Umbilical cord (tissue), 2 donors: ENCODE data around the gene DOCK4. TPM values are rescaled to one million over a fixed set of nuclear protein-coding genes. Genes with fewer than 3 reads are reported as not detected.

Source experiments
- DNase-seq: peaks from one replicate; pipeline ENCODE4 v3.0.0-alpha.2; 2015; ENCODE audit warnings: low spot score
- total RNA-seq: library from RNA; depleted of rRNA; stranded (reverse); fragments of >200 nt; gene quantifications from one replicate; pipeline ENCODE4 v1.2.3, GENCODE V29; 2014; ENCODE audit warnings: low replicate concordance; ENCODE audit not compliant: insufficient read depth

DOCK4 gene
- total RNA-seq, 1 donor from 2014 or later, result 7.7 TPM

DNA sequence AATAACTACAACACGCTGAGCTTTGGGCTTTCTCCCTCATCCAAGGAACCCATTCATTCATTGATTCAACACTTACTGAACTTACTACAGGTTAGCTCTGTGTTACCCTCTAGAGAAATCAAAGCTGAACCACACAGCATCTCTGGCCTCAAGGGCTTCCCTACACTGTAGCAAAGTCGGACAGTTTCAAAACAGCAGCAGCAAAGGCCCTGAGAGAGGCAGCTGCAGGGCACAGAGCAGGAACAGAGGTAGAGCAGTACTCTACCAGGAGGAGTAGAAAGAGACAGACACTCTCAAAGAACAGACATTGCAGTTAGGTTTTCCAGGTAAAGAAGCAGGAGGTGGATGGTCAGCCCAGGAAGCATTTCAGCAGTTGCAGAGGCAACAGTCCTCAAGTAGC lies 16.1 kb downstream of the DOCK4 start:
- no peak for DNase-seq

DNA sequence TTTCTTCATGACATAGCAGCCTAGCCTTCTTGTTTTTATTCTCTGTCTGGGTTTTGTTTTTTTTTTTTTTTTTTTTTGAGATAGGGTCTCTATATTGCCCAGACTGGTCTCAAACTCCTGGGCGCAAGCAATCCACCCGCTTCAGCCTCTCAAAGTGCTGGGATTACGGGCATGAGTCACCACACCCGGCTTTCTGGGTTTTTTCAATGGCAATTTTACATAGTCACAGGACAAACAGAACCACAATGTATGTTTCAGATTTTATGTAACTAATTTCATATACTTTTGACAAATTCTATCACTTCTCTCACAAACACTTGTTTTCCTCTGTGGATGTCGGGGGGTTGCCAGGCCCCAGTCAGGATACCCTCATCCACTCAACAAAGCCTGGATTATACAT lies 16.5 kb downstream of the DOCK4 start:
- no peak for DNase-seq

GRCh38 chr7:112188257-112188656 lies 17.9 kb downstream of the DOCK4 start:
- DNase-seq, result no peak

DNA sequence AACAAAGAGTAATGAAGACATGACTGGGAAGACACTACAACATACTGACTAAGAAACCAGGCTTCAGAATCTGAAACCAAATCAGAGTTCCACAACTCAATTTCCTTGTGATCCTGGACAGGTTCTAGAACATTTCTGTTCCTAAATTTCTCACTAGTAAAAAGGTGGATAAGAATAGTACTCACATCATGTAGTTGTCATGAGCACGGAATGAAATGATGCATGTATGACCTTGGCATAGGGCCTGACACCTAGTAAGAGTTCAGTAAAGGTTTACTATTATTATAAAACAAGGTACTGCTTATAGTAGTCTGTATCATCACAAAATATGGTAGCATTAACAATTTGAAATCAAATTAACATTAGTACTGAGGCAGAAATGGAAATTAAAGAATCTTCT lies 19.9 kb downstream of the DOCK4 start:
- DNase-seq, result no peak

DNA sequence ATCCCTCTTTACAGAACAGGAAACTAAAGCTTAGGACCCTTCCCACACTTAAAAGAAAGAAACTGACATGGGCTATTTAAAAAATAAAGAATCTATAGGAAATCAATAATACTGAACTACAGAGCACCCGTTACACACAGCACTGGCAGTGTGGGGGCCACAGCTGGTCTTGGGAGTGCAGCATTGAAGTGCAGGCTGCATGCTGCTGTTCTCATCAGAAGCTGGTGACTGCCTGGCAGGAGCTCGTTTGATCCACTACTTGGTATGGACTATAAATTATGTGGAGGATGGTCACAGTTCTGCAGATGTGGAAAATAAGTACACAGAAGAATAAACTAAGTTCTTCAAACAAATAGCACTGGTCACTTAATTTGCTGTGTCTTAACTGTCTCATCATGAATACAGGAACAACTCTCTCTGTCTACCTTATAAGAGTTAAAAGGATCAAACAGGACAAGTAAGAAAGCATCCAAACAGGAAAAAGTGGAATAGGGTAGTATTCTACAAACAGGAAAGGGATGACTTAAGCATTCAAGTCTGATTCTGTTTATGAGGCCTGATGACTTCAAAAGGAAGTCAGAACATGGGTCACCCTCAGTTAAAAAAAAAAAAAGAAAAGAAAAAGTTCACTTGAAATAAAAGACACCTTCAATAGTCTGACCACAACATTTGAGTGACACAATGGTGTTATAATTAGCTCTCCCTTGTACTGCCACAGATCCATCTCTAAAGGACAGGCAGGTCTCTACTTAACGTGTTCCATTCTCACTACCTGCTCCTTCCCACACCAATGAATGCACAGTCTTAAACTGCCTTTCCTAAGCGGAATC lies 21.0 kb downstream of the DOCK4 start:
- no peak for DNase-seq

GRCh38 chr7:112184455-112184854 lies 21.7 kb downstream of the DOCK4 start:
- no peak for DNase-seq

GRCh38 chr7:112183266-112183665 lies 22.9 kb downstream of the DOCK4 start:
- no peak for DNase-seq

GRCh38 chr7:112182749-112183148 lies 23.4 kb downstream of the DOCK4 start:
- no peak for DNase-seq

- no peak for DNase-seq
Observed at GRCh38 chr7:112180223-112180622, 26.0 kb downstream of the DOCK4 start.

GRCh38 chr7:112176693-112177415 lies 29.3 kb downstream of the DOCK4 start:
- no peak for DNase-seq

- no peak for DNase-seq
Observed at GRCh38 chr7:112176241-112176640, 30.0 kb downstream of the DOCK4 start.

DNA sequence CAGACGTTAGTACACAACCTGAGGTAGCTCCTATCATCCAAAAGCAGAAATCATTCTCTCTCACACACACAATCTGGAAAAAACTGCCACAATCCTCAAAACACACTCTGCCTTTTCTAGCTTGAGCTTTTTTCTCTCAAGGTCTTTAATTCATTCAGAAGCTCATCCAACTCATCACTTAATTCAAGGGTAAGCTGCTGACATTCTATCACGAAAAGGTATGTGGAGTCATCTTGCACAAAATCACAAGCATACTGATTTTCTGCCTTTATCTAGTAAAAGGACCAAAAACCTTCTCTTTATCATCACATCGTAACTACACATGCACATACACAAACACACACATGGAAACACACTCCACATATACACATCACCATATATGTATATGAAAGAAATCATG lies 32.0 kb downstream of the DOCK4 start:
- DNase-seq, result no peak

- DNase-seq, result no peak
Observed at GRCh38 chr7:112173568-112173905, 32.7 kb downstream of the DOCK4 start.

DNA sequence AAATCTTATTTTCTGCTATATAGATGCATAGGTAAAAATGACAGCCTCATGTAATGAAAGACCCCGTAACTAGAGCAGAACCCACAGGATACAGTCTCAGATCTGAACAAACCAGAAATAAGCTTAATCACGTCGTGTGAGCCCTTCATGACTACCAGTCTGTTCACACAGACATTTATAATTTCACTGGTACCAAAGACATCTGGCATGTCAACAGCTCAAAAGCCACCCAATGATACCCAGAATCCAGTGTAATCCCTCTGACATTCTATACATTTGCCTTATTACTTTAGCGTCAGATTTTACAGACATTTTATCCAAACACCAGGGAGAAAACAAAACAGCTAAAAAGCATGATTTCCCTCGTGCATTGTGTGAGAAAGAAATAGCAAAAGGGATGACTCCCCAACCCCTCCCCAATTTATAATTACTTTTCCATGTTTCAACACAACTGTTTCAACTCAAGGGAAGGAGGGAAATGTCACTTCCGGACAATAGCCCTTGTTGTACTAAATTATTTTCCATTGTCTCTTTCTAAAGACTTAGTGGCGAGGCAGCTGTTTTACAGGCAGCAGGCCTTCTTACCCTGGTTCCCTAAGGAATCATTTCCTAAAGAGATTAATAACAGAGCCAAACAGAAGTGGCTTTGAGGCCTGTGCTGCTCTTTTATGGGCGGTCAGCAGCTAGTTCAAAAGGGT lies 33.2 kb downstream of the DOCK4 start:
- no peak for DNase-seq

DNA sequence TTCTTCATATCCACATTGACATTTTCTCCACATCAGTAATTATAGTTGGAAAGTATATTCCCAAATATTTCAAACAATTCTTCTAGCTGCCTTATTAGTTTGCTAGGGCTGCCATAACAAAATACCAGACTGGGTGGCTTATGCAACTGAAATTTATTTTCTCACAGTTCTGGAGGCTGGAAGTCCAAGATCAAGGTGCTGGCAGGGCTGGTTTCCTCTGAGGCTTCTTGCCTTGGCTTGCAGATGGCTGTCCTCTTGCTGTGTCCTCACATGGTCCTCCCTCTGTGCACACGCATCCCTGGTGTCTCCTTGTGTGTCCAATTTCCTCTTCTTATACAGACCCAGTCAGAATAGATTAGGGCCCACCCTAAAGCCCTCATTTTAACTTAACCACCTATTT lies 34.5 kb downstream of the DOCK4 start:
- DNase-seq, result no peak

GRCh38 chr7:112168915-112169314 lies 37.3 kb downstream of the DOCK4 start:
- DNase-seq, result no peak

GRCh38 chr7:112167147-112167546 lies 39.1 kb downstream of the DOCK4 start:
- no peak for DNase-seq

DNA sequence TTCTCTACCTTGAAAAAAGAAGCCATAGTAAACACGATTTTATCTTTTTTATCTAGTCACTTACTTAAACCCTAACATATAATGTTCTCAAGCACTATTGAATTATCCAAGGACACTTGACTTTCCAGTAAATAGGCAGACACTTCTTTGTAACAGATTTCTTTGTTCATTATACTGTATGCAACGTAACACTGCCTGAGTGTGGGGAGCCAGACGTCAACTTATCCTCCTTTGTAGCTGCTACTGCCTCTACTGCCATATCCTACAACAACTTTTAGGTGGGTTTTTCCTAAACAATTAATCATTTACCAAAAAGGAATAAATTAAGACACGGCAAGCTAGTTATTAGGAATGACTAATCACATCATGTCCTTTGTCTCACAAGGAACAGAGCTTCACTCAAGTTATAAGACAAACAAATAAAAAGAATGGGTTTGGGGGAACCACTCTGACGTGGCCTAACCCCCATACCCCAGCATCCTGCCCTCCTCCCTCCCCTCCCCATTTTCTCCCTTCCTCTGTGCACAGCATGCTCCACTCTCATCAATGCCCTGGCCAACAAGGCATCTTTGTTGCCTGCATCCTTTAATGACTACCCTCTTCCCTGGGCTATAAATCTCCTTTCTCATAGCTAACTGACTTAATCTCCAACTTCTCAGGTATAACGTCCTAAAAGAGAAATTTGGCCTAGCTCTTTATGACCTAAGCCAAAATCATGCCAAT lies 43.3 kb downstream of the DOCK4 start:
- DNase-seq, result no peak

GRCh38 chr7:112162142-112162766 lies 43.9 kb downstream of the DOCK4 start:
- no peak for DNase-seq

DNA sequence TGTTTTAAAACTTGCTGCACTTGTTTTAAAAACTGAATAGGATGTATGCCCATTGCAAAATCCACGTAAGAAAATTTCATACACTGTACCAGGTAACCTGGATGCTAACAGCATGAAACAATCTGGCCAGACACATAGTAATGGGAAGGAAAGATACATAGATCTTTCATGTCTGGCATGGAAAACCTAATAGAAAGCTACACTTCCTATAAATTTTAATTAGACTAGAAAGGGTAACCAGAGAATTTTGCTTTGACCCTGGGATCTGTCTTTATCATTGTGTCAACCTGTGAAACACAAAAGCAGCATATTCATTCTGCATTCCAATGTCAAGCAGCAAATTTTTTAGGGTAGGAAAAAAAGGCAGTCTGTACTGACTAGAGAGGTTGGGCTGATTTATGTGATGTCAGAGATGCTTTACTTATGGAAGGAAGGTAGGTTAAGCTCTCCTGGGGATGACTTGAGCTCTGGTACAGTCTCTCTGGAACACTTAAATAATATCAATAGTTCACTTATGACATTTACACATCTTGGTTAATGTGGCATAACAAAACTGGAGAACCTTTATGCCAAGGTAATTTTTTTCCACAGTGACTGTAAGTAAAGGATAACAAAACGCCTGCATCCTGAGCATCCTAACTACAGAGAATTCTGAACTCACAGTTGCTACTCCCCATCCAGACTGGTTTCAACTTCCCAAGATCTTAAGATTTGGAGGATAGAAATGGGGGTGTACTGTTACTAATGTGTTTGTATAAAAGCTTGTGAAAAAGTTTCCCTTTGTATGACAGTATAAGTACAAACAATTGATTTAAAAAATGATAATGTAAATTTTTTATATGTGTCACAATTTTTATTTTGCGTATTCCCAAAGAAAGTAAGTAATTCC lies 44.7 kb downstream of the DOCK4 start:
- DNase-seq, result peak; percentile 40

DNA sequence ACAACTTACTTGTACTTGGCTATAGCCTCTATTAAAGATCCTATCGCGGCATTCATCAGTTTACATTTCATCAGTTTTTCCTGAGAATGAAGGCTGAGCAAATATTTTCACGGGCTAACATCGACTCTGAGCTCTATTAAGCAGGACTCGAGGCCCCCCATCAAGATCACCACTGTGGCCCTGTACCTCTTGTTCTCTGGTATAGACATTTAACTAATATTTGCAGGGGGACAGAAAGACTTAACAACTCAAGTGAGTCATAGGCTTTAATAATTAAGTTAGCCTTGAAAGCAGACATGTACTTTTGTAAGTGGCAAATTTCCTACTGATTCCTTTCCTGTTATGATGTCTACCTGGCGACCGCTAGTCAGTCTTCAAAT lies 45.4 kb downstream of the DOCK4 start:
- no peak for DNase-seq
